ENCODE data around the gene PLA2G7. TPM values are rescaled to one million over a fixed set of nuclear protein-coding genes. Genes with fewer than 3 reads are reported as not detected.

PLA2G7 gene
- total and polyA plus RNA-seq, 2 of the 8 experiments (the other 6 are each of a cell fraction or from before 2014, with no cell fraction given), result 1.5 to 2.2 TPM

GRCh38 chr6:46684771-46685170, 50.4 kb downstream of the PLA2G7 start:
- H4K8ac ChIP-seq (ENCODE audit: extremely low read depth, insufficient read depth, low read length), result no peak overlapping the region
- no peaks in the 10 kb centered on the region for H4K20me1 ChIP-seq (replicated peaks in 1 of 2; ENCODE audit: control insufficient read depth in 1 of 2, insufficient read depth in 2 of 2, low read length in 2 of 2)
- CTCF ChIA-PET (ENCODE audit: partially characterized antibody), result interaction anchor here (1.4 kb wide), 1 partner anchor 49 kb away, joined by 6 read pairs; no protein-coding TSS in a partner anchor
- no peak overlapping the region for H3K9ac ChIP-seq (replicated peaks in 1 of 4; ENCODE audit: extremely low read depth in 1 of 4, low read depth in 3 of 4, low read length in 3 of 4)
- H3K4me2 ChIP-seq (ENCODE audit: insufficient read depth in 1 of 2, low read depth in 2 of 2, low read length in 2 of 2), result no peak overlapping the region
- H3K27me3 ChIP-seq (replicated peaks in 1 of 4; ENCODE audit: control insufficient read depth in 3 of 4, extremely low read depth in 1 of 4, insufficient read depth in 3 of 4, low read length in 3 of 4), result no peaks in the 10 kb centered on the region
- H3K4me1 ChIP-seq (replicated peaks in 1 of 4; ENCODE audit: control insufficient read depth in 3 of 4, insufficient read depth in 4 of 4, low read length in 3 of 4), result no peaks in the 10 kb centered on the region
- no peak overlapping the region for H2AK5ac ChIP-seq (ENCODE audit: low read depth, low read length)
- no peak overlapping the region for H3K4ac ChIP-seq (replicated peaks; ENCODE audit: insufficient read length, low read depth, low read length)
- no peaks in the 10 kb centered on the region for H3K9me3 ChIP-seq (ENCODE audit: insufficient read depth in 2 of 2, low read depth in 1 of 2, low read length in 1 of 2)
- no peaks in the 10 kb centered on the region for H3K79me2 ChIP-seq (ENCODE audit: control insufficient read depth in 1 of 2, insufficient read depth in 2 of 2, low read length in 2 of 2)
- no peak overlapping the region for H3K27ac ChIP-seq (ENCODE audit: low read depth, low read length)
- H3K79me1 ChIP-seq (ENCODE audit: low read depth, low read length), result no peaks in the 10 kb centered on the region
- H3K18ac ChIP-seq (ENCODE audit: extremely low read depth, low read length), result no peak overlapping the region
- H2BK120ac ChIP-seq (replicated peaks; ENCODE audit: low read depth, low read length), result no peak overlapping the region
- POLR2A ChIA-PET (ENCODE audit: partially characterized antibody), result interaction anchor here (0.7 kb wide), 1 partner anchor 319 kb away, joined by 3 read pairs; no protein-coding TSS in a partner anchor
- no peak overlapping the region for H2BK15ac ChIP-seq (ENCODE audit: low read length)
- H2AFZ ChIP-seq (ENCODE audit: low read length), result no peak overlapping the region
- FAIRE-seq (no peak), DNase-seq (ENCODE audit: low read depth in 1 of 2, low spot score in 2 of 2) (no peak)
- WGBS, 2 experiments (ENCODE audit: extremely low coverage in 1 of 2, insufficient coverage in 1 of 2, insufficient read length in 1 of 2, insufficient replicate concordance in 2 of 2, low coverage in 1 of 2, low lambda C conversion rate in 2 of 2, missing lambda C conversion rate in 1 of 2), result 84% methylated on average over 4 of the region's 4 CpGs; no CpG with 5 or more reads in 1 of the 2 experiments
- H3K23ac ChIP-seq (ENCODE audit: insufficient read length), result no peak overlapping the region
- TF ChIP-seq SP4 (IDR thresholded peaks at IDR 0.05; ENCODE audit: low read length), result no peak
- TF ChIP-seq EP300 (IDR thresholded peaks at IDR 0.05; ENCODE audit: borderline replicate concordance in 1 of 2, low read depth in 2 of 2, low read length in 2 of 2), result no peak
- no peak for TF ChIP-seq SAP30 (IDR thresholded peaks at IDR 0.05; ENCODE audit: insufficient read depth, insufficient replicate concordance, low read length)
- TF ChIP-seq EZH2 (IDR thresholded peaks at IDR 0.05; ENCODE audit: low read depth, low read length, severe bottlenecking), result no peak
- no peaks in the 10 kb centered on the region for H3K36me3 ChIP-seq (ENCODE audit: control insufficient read depth in 2 of 4, insufficient read depth in 4 of 4, low read length in 3 of 4)
- no peak overlapping the region for H3K14ac ChIP-seq (ENCODE audit: insufficient read length)
- H2BK12ac ChIP-seq (ENCODE audit: low read depth, low read length), result no peak overlapping the region
- H3K56ac ChIP-seq (replicated peaks; ENCODE audit: insufficient read length, low read depth, low read length), result no peak overlapping the region
- no peak overlapping the region for H2BK20ac ChIP-seq (ENCODE audit: low read length)
- no peak overlapping the region for H3K4me3 ChIP-seq (ENCODE audit: extremely low read depth in 1 of 4, insufficient read depth in 2 of 4, low read depth in 3 of 4, low read length in 4 of 4)
- no peak overlapping the region for H4K5ac ChIP-seq (ENCODE audit: insufficient read length, low read depth, low read length)
- H3K23me2 ChIP-seq (ENCODE audit: low read depth, low read length), result 0 out of 2 replicates have a peak, but pooled peaks cover 4% of the 10 kb centered on the region
- no peak overlapping the region for H2BK5ac ChIP-seq (ENCODE audit: low read depth, low read length)
- H4K91ac ChIP-seq (replicated peaks; ENCODE audit: insufficient read length, low read length), result no peak overlapping the region

Data from H1 (cell line).